Endothelial cell of umbilical vein (primary cell): ENCODE measurements around the gene SLC6A20.

ENCODE experiments used
- EZH2 ChIP-seq: IDR thresholded peaks from 2 replicates; pipeline ENCODE4 v1.6.1; 2012; ENCODE audit warnings: borderline replicate concordance, low read depth, mild to moderate bottlenecking, moderate library complexity, low read length, inconsistent platforms; ENCODE audit not compliant: severe bottlenecking
- TF ChIP-seq, protein P1 (sequence below), 2 donors: IDR thresholded peaks; 1 replicate in 1 of 2; 2 replicates in 1 of 2; pipeline ENCODE4 v1.5.1; 2011; ENCODE audit warnings: low read length in 2 of 2, mild to moderate bottlenecking in 2 of 2, moderate library complexity in 2 of 2, control low read depth in 1 of 2, inconsistent platforms in 1 of 2, low read depth in 1 of 2; ENCODE audit not compliant: insufficient read depth in 1 of 2; ENCODE audit errors: extremely low read depth in 1 of 2

DNA sequence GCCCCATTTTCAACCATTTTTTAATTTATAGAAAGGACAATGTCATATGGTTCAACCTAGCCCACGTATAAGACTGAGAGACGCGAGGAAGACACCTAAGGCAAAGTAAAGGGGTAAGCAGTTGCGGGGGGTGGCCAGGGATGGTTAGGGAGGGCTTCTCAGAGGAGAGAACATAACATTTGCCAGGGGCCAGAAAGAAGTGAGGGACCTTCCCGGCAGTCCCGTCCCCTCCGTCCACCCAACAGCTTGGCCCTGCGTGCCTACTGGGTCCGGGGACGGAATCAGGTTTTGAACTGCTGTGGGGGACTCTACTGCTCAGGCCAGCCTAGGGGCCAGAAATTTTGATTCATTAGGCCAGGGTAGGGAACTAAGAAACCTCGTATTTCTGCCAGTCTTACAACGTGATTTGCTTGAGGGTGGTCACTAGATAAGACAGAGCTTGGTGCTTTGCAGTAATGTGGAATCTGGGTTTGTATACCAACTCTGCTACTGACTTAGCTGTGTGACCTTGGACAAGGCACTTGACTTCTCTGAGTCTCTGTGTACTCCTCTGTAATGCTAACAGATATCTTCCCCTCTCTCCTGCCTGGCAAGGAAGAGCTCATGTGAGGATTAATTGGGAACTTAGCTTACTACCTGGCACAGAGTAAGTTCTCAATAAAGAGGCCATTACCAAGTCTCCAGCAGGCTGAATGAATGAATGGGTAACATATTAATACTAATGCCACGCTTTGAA is 734 bp upstream of the SLC6A20 start:
- no peak for TF ChIP-seq EZH2
- TF ChIP-seq, protein P1, sequence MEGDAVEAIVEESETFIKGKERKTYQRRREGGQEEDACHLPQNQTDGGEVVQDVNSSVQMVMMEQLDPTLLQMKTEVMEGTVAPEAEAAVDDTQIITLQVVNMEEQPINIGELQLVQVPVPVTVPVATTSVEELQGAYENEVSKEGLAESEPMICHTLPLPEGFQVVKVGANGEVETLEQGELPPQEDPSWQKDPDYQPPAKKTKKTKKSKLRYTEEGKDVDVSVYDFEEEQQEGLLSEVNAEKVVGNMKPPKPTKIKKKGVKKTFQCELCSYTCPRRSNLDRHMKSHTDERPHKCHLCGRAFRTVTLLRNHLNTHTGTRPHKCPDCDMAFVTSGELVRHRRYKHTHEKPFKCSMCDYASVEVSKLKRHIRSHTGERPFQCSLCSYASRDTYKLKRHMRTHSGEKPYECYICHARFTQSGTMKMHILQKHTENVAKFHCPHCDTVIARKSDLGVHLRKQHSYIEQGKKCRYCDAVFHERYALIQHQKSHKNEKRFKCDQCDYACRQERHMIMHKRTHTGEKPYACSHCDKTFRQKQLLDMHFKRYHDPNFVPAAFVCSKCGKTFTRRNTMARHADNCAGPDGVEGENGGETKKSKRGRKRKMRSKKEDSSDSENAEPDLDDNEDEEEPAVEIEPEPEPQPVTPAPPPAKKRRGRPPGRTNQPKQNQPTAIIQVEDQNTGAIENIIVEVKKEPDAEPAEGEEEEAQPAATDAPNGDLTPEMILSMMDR (IDR thresholded peaks at IDR 0.05; ENCODE audit: extremely low read depth in 1 of 2, insufficient read depth in 1 of 2, low read depth in 1 of 2, low read length in 2 of 2) = no peak
